ENCODE data around the gene PSMB9. TPM values are rescaled to one million over a fixed set of nuclear protein-coding genes. Genes with fewer than 3 reads are reported as not detected.

Gene PSMB9
- total and polyA plus RNA-seq, 9 of the 15 experiments (the other 6 are each of a cell fraction or from before 2014, with no cell fraction given): 1.1 to 3.7 (median 2.4) TPM

GRCh38 chr6:32815115-32815514 is 38.9 kb upstream of the PSMB9 start:
- TF ChIP-seq ZZZ3 (IDR thresholded peaks at IDR 0.05) (no peak), POLR3A (IDR thresholded peaks at IDR 0.05; ENCODE audit: borderline replicate concordance, extremely low read depth, insufficient read depth, insufficient read length) (no peak), CHD1 (IDR thresholded peaks at IDR 0.05; ENCODE audit: low read length) (no peak), RCOR1 (IDR thresholded peaks at IDR 0.05; ENCODE audit: borderline replicate concordance in 1 of 2, low read depth in 2 of 2, low read length in 2 of 2) (no peak), MEF2A (IDR thresholded peaks at IDR 0.05; ENCODE audit: control insufficient read depth, low read depth, low read length) (no peak), GTF2A2 (tag; IDR thresholded peaks at IDR 0.05) (no peak), ZNF347 (CRISPR knock-in tag; IDR thresholded peaks at IDR 0.05; ENCODE audit: low read depth) (no peak)
- TF ChIP-seq, protein P1, sequence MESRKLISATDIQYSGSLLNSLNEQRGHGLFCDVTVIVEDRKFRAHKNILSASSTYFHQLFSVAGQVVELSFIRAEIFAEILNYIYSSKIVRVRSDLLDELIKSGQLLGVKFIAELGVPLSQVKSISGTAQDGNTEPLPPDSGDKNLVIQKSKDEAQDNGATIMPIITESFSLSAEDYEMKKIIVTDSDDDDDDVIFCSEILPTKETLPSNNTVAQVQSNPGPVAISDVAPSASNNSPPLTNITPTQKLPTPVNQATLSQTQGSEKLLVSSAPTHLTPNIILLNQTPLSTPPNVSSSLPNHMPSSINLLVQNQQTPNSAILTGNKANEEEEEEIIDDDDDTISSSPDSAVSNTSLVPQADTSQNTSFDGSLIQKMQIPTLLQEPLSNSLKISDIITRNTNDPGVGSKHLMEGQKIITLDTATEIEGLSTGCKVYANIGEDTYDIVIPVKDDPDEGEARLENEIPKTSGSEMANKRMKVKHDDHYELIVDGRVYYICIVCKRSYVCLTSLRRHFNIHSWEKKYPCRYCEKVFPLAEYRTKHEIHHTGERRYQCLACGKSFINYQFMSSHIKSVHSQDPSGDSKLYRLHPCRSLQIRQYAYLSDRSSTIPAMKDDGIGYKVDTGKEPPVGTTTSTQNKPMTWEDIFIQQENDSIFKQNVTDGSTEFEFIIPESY (CRISPR knock-in tag; IDR thresholded peaks at IDR 0.05): no peak
- no peak for FAIRE-seq
- Histone ChIP-seq H3K9me3 (replicated peaks; ENCODE audit: control insufficient read depth, insufficient read depth, low read depth, low read length) (no peaks in the 10 kb centered on the region), H3K79me2 (ENCODE audit: control insufficient read depth, insufficient read depth, low read length) (no peaks in the 10 kb centered on the region), H3K36me3 (ENCODE audit: control insufficient read depth, insufficient read depth, low read length) (no peaks in the 10 kb centered on the region), H3K9me1 (ENCODE audit: control insufficient read depth, insufficient read depth, low read length) (peaks cover 3% of the 10 kb centered on the region), H2AFZ (ENCODE audit: low read depth, low read length) (no peak overlapping the region), H4K20me1 (replicated peaks; ENCODE audit: control insufficient read depth, insufficient read depth, low read length) (no peaks in the 10 kb centered on the region), H3K4me2 (ENCODE audit: insufficient read depth, low read length) (no peak overlapping the region), H3K4me1 (replicated peaks in 1 of 2; ENCODE audit: control insufficient read depth in 2 of 2, insufficient read depth in 2 of 2, low read length in 2 of 2) (no peaks in the 10 kb centered on the region; a peak in 1 of 5 replicates), H3K27me3 (ENCODE audit: control insufficient read depth in 2 of 2, insufficient read depth in 2 of 2, low read length in 2 of 2) (peaks cover 6 to 19% of the 10 kb centered on the region in 2 experiments; a peak in 4 of 5 replicates), H3K27ac (ENCODE audit: extremely low read depth, low read depth, low read length) (no peak overlapping the region), H3K9ac (ENCODE audit: insufficient read depth in 1 of 2, low read depth in 2 of 2, low read length in 2 of 2) (no peak overlapping the region), H3K4me3 (no peak overlapping the region)
- ATAC-seq: no peak
- intact Hi-C loops (cut with micrococcal nuclease): no loop called here
- in situ Hi-C loops (cut with MboI): no loop called here
- WGBS (ENCODE audit: insufficient coverage, low coverage, missing lambda C conversion rate): 21% methylated on average over 5 of the region's 5 CpGs
- POLR2A ChIA-PET: interaction anchor here (1.7 to 1.9 kb wide), 3 partner anchors 12 to 38 kb away, joined by 5 to 6 read pairs (median 5); partner anchors contain the start of gene TAP1
- no peak for DNase-seq (ENCODE audit: extremely low read depth in 1 of 4, low spot score in 3 of 4)
- CTCF ChIA-PET (ENCODE audit: low intra/inter-chr PET ratio): no interaction called here
- no TSS peak for BruUV-seq (replicated peaks)

Measured in K562 (cell line).